HUES48 (cell line): ENCODE measurements around the gene RGS21.
"Not testable (repeated sequence)": the region's sequence is repeated elsewhere in the genome, so short reads cannot be mapped to it uniquely, and the experiment has no call there.

ENCODE experiments used
- H3K27ac ChIP-seq: one replicate; pipeline ENCODE4 v1.7.0; 2013; ENCODE audit warnings: low read depth, low read length, inconsistent platforms
- H3K27me3 ChIP-seq: 2 replicates; pipeline ENCODE4 v1.6.1; 2013; ENCODE audit warnings: mild to moderate bottlenecking, low read length; ENCODE audit not compliant: control insufficient read depth, insufficient read depth
- H3K36me3 ChIP-seq: 2 replicates; pipeline ENCODE4 v1.6.1; 2013; ENCODE audit warnings: low read length; ENCODE audit not compliant: control insufficient read depth, insufficient read depth
- H3K4me1 ChIP-seq: 2 replicates; pipeline ENCODE4 v1.6.1; 2013; ENCODE audit warnings: mild to moderate bottlenecking, low read length; ENCODE audit not compliant: control insufficient read depth, insufficient read depth
- H3K4me3 ChIP-seq: 2 replicates; pipeline ENCODE4 v1.5.1; 2013; ENCODE audit warnings: mild to moderate bottlenecking, low read depth, low read length
- H3K9ac ChIP-seq: 2 replicates; pipeline ENCODE4 v1.6.1; 2013; ENCODE audit warnings: mild to moderate bottlenecking, low read depth, low read length, moderate library complexity
- H3K9me3 ChIP-seq: 2 replicates; pipeline ENCODE4 v1.6.1; 2013; ENCODE audit warnings: low read length; ENCODE audit not compliant: control insufficient read depth, insufficient read depth

Gene RGS21, protein sequence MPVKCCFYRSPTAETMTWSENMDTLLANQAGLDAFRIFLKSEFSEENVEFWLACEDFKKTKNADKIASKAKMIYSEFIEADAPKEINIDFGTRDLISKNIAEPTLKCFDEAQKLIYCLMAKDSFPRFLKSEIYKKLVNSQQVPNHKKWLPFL

GRCh38 chr1:192316942-192317450 is at the start of gene RGS21:
TSS of gene RGS21 (plus strand) at chr1:192316992. CDS start at chr1:192343037, 26,045 bp downstream.
- Histone ChIP-seq H3K9me3 (no peaks in the 10 kb centered on the region), H3K4me1 (peaks cover 3% of the 10 kb centered on the region; the same call in 1 of the 2 replicates), H3K9ac (no peak within 1 kb of the TSS), H3K4me3 (no peak within 1 kb of the TSS), H3K27me3 (no peaks in the 10 kb centered on the region), H3K27ac (no peak within 1 kb of the TSS), H3K36me3 (no peaks in the 10 kb centered on the region)

DNA sequence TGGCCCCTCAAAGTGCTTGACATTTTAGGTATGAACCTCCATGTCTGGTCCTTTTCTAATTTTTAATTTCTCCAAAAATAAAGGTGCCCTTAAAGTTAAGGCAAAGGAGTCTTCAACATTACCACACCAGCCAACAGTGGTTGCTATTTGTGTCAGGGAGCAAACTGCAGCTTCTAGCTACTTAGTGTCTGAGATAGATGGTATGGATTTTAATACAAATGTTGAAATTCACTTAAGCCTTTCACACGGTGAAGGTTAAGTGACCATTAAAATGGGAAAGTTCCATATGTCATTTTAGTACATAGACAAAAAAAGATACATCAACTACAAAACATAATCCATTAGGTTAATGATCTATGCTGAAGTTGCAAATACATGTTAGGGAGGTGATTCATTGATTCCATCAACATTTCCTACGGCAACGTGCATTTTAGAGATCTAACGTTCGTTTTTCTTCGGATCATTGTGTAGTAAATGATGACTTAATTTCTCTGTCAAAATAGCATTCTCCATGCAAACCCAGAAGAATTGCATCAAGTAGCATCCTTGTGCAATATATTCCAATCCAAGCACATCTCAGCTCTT is 48.2 kb upstream of the RGS21 start:
- Histone ChIP-seq H3K36me3 (no peaks in the 10 kb centered on the region), H3K4me1 (no peaks in the 10 kb centered on the region), H3K4me3 (no peak overlapping the region), H3K27ac (no peak overlapping the region), H3K9ac (no peak overlapping the region), H3K9me3 (no peaks in the 10 kb centered on the region), H3K27me3 (no peaks in the 10 kb centered on the region)

DNA sequence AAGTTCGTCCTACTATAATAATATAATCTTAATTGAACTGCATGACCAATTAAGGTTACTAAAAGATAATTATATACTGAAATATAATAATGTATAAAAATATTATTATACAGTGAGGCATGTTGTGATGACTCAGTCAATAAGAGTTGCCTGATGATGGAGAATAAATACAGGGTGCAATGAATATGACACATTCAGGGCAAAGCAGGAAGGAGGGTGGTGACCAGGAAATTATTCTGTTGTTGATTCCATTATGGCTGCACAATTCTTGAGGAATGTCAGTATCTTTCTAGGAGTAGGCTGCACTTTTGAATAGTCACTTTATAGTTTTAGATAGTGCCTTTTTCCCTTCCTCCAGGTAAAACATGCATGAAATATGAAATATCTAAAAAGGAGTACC is 46.4 kb upstream of the RGS21 start:
- no peaks in the 10 kb centered on the region for H3K9me3 ChIP-seq
- no peak overlapping the region for H3K9ac ChIP-seq
- no peak overlapping the region for H3K4me3 ChIP-seq
- H3K36me3 ChIP-seq: no peaks in the 10 kb centered on the region
- H3K27me3 ChIP-seq: no peaks in the 10 kb centered on the region
- no peak overlapping the region for H3K27ac ChIP-seq
- no peaks in the 10 kb centered on the region for H3K4me1 ChIP-seq

- no peak overlapping the region for H3K4me3 ChIP-seq
- H3K36me3 ChIP-seq: no peaks in the 10 kb centered on the region
- H3K9me3 ChIP-seq: no peaks in the 10 kb centered on the region
- H3K4me1 ChIP-seq: no peaks in the 10 kb centered on the region
- no peak overlapping the region for H3K9ac ChIP-seq
- no peaks in the 10 kb centered on the region for H3K27me3 ChIP-seq
- H3K27ac ChIP-seq: no peak overlapping the region
These were observed 44.1 kb upstream of the RGS21 start for GRCh38 chr1:192272732-192273131.

GRCh38 chr1:192274588-192274987 is 42.2 kb upstream of the RGS21 start:
- Histone ChIP-seq H3K4me3 (no peak overlapping the region), H3K36me3 (no peaks in the 10 kb centered on the region), H3K9ac (no peak overlapping the region), H3K9me3 (no peaks in the 10 kb centered on the region), H3K27me3 (no peaks in the 10 kb centered on the region), H3K4me1 (no peaks in the 10 kb centered on the region), H3K27ac (no peak overlapping the region)

DNA sequence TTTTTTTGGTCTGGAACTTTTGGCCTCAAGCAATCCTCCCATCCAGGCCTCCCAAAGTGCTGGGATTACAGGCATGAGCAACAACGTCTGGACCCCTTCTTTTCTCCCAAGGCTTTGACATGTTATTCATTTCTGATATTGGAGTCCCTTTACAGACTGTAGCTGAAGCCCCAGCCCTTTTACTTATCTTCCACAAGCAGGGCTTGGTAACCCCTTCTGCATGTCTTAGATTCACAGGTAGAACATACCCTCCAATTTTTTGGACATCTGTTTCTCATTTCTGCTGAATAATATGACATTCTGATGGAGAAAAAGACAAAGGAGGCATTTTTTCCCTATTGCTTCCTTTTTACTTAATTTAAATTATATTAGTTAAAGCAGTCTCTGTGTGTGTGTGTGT is 39.2 kb upstream of the RGS21 start:
- Histone ChIP-seq H3K4me1 (no peaks in the 10 kb centered on the region), H3K9me3 (0 out of 2 replicates have a peak, but pooled peaks cover 5% of the 10 kb centered on the region), H3K4me3 (no peak overlapping the region), H3K9ac (no peak overlapping the region), H3K36me3 (no peaks in the 10 kb centered on the region), H3K27me3 (no peaks in the 10 kb centered on the region), H3K27ac (no peak overlapping the region)

GRCh38 chr1:192284927-192285326 is 31.9 kb upstream of the RGS21 start:
- Histone ChIP-seq H3K9me3 (peaks cover 5% of the 10 kb centered on the region), H3K27ac (no peak overlapping the region), H3K27me3 (no peaks in the 10 kb centered on the region), H3K4me3 (no peak overlapping the region), H3K4me1 (no peaks in the 10 kb centered on the region; the same call in 1 of the 2 replicates), H3K36me3 (no peaks in the 10 kb centered on the region), H3K9ac (no peak overlapping the region)

GRCh38 chr1:192303029-192303428 is 13.8 kb upstream of the RGS21 start:
- Histone ChIP-seq H3K4me1 (no peaks in the 10 kb centered on the region), H3K27me3 (no peaks in the 10 kb centered on the region), H3K9ac (no peak overlapping the region), H3K36me3 (no peaks in the 10 kb centered on the region), H3K27ac (no peak overlapping the region), H3K4me3 (no peak overlapping the region), H3K9me3 (peaks cover 4% of the 10 kb centered on the region; the same call in 1 of the 2 replicates)

GRCh38 chr1:192308314-192308713 is 8.5 kb upstream of the RGS21 start:
- not testable (repeated sequence) for H3K9me3 ChIP-seq, H3K27me3 ChIP-seq, H3K27ac ChIP-seq, H3K9ac ChIP-seq, H3K36me3 ChIP-seq, H3K4me1 ChIP-seq, H3K4me3 ChIP-seq

GRCh38 chr1:192311281-192311680 is 5.5 kb upstream of the RGS21 start:
- no peak overlapping the region for H3K9ac ChIP-seq

DNA sequence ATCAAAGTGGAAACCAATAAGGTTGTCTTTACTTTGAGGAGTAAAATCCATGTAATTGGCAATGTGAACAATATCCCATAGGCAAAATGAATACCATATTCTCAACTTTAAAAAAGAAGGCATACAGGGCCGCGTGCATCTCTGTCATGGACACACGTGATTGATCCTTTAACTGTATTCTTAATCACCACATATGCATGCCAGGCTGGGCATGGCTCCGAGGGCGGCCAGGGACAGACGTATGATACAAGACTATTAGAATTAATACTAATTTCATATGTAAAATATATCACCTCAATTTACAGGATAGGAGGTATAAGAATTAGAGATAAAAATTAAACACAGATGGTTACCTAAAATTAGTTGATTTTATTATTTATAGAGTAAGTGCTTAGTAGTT is 11.2 kb downstream of the RGS21 start:
- Histone ChIP-seq H3K9ac (no peak overlapping the region), H3K4me1 (no peaks in the 10 kb centered on the region), H3K4me3 (no peak overlapping the region), H3K27me3 (no peaks in the 10 kb centered on the region), H3K36me3 (no peaks in the 10 kb centered on the region), H3K27ac (no peak overlapping the region), H3K9me3 (no peaks in the 10 kb centered on the region)

More at GRCh38 chr1:192311281-192311680, 5.5 kb upstream of the RGS21 start:
- no peak overlapping the region for H3K4me3 ChIP-seq
- no peaks in the 10 kb centered on the region for H3K36me3 ChIP-seq
- H3K27ac ChIP-seq: no peak overlapping the region
- no peaks in the 10 kb centered on the region for H3K4me1 ChIP-seq
- H3K9me3 ChIP-seq: peaks cover 4% of the 10 kb centered on the region; the same call in 1 of the 2 replicates
- no peaks in the 10 kb centered on the region for H3K27me3 ChIP-seq
